Upper lobe of right lung (tissue), 1 donor: ENCODE data around the gene CDKL4. TPM values are rescaled to one million over a fixed set of nuclear protein-coding genes. Genes with fewer than 3 reads are reported as not detected.
"Not testable (repeated sequence)": the region's sequence is repeated elsewhere in the genome, so short reads cannot be mapped to it uniquely, and the experiment has no call there.

Experiments used
- ATAC-seq: fragments of 200-7000 bp; cut with Tn5 transposase; one replicate; pipeline ENCODE4 v1.9.1; 2020; ENCODE audit warnings: mild to moderate bottlenecking, moderate library complexity
- DNase-seq: peaks from one replicate; pipeline ENCODE4 v3.0.0-alpha.2; 2020
- H3K27ac ChIP-seq: fragments of 200-600 bp; one replicate; pipeline ENCODE4 v1.8.0; 2022
- H3K27me3 ChIP-seq: fragments of 200-600 bp; one replicate; pipeline ENCODE4 v1.8.0; 2022; ENCODE audit warnings: mild to moderate bottlenecking
- H3K36me3 ChIP-seq: fragments of 200-600 bp; one replicate; pipeline ENCODE4 v1.8.0; 2022
- H3K4me1 ChIP-seq: fragments of 200-600 bp; one replicate; pipeline ENCODE4 v1.8.0; 2022
- H3K4me3 ChIP-seq: fragments of 200-600 bp; one replicate; pipeline ENCODE4 v1.8.0; 2022; ENCODE audit warnings: mild to moderate bottlenecking
- H3K9me3 ChIP-seq: fragments of 200-600 bp; one replicate; pipeline ENCODE4 v1.8.0; 2022
- intact Hi-C: fragments of 100-400 bp; cut with DNase I; formaldehyde crosslinking; loops from one replicate; pipeline ENCODE4 v1.11.0; 2022
- total RNA-seq: library from RNA; stranded (reverse); fragmentation: NEBNext Ultra II Directional; extraction: Animal tissue kit (Norgen Biotek cat#: 25700); gene quantifications from one replicate; pipeline ENCODE4 v1.2.1, GENCODE V29; 2021
- TF ChIP-seq, protein P1 (sequence below): fragments of 200-600 bp; IDR thresholded peaks from one replicate; pipeline ENCODE4 v1.8.0; 2022; ENCODE audit warnings: antibody characterized with exemption
- donor health status: DM: no; HTN: yes; CAD: no; lungs with severe emphysema.

The CDKL4 gene
- total RNA-seq, 1 donor from 2014 or later, result 2.1 TPM

DNA sequence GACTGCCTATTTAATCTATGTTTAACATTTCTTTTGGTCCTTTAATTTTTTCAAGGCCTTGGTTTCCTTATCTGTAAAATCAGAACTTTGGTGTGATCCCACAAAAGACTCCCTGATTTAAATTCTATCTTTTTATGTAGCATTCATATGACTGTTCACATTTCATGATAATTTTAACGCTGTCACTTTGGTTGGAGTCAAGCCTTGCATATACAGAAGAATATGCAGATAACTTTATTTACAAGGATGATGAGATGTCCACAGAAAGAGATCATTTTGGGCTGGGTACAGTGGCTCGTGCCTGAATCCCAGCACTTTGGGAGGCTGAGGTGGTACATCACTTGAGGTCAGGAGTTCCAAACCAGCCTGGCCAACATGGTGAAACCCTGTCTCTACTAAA lies 84.5 kb downstream of the CDKL4 start:
- Histone ChIP-seq H3K36me3 (no peaks in the 10 kb centered on the region), H3K4me3 (no peak overlapping the region), H3K9me3 (no peaks in the 10 kb centered on the region), H3K27me3 (no peaks in the 10 kb centered on the region), H3K4me1 (no peaks in the 10 kb centered on the region), H3K27ac (no peak overlapping the region)
- intact Hi-C loops, result no loop called here
- ATAC-seq (no peak), DNase-seq (no peak)
- TF ChIP-seq, protein P1, sequence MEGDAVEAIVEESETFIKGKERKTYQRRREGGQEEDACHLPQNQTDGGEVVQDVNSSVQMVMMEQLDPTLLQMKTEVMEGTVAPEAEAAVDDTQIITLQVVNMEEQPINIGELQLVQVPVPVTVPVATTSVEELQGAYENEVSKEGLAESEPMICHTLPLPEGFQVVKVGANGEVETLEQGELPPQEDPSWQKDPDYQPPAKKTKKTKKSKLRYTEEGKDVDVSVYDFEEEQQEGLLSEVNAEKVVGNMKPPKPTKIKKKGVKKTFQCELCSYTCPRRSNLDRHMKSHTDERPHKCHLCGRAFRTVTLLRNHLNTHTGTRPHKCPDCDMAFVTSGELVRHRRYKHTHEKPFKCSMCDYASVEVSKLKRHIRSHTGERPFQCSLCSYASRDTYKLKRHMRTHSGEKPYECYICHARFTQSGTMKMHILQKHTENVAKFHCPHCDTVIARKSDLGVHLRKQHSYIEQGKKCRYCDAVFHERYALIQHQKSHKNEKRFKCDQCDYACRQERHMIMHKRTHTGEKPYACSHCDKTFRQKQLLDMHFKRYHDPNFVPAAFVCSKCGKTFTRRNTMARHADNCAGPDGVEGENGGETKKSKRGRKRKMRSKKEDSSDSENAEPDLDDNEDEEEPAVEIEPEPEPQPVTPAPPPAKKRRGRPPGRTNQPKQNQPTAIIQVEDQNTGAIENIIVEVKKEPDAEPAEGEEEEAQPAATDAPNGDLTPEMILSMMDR, result no peak

DNA sequence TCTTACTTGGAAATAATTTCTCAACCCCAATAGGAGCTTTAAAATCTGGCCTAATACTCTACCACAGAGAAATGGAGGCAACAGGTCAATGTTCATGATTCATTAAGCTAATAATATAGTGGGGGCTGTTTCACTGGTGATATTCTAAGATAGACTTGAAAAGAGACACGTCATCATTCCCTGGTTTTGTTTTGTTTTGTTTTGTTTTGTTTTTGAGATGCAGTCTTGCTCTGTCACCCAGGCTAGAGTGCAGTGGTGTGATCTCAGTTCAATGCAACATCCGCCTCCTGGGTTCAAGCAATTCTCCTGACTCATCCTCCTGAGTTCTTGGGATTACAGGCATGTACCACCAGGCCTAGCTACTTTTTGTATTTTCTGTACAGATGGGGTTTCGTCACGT lies 85.4 kb downstream of the CDKL4 start:
- H3K36me3 ChIP-seq, result no peaks in the 10 kb centered on the region
- DNase-seq, result no peak
- H3K27me3 ChIP-seq, result no peaks in the 10 kb centered on the region
- H3K4me3 ChIP-seq, result no peak overlapping the region
- no peaks in the 10 kb centered on the region for H3K9me3 ChIP-seq
- ATAC-seq, result no peak
- H3K27ac ChIP-seq, result no peak overlapping the region
- H3K4me1 ChIP-seq, result no peaks in the 10 kb centered on the region
- intact Hi-C loops, result no loop called here
- TF ChIP-seq, protein P1, result no peak

DNA sequence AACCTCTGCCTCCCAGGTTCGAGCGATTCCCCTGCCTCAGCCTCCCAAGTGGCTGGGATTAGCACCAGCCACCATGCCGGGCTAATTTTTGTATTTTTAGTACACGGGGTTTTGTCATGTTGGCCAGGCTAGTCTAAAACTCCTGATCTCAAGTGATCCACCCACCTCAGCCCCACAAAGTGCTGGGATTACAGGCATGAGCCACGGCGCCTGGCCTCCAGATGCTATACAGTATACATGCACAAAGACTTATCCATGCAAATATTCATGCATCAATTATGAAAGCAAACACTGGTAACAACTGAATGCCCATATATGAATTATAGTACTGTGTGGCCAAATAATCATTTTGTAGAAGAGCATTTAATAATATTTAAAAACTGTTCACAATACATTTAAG lies 86.9 kb downstream of the CDKL4 start:
- intact Hi-C loops, result no loop called here
- no peaks in the 10 kb centered on the region for H3K27me3 ChIP-seq
- DNase-seq, result no peak

DNA sequence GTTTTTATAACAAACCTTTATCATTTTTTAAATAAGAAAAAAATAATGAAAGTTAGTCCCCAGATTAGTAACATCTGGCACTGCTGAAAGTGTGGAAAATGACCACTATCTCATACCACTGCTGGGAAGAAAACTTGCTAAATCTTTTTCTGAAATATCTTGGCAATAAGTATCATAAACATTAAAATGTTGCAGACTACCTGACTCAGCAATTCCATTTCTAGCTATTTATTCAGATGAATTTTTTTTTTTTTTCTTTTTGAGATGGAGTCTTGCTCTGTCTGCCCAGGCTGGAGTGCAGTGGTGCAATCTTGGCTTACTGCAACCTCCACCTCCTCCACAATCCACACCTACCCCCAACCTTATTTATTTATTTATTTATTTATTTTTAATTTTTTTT lies 87.7 kb downstream of the CDKL4 start:
- Histone ChIP-seq H3K4me3 (no peak overlapping the region), H3K4me1 (no peaks in the 10 kb centered on the region), H3K27ac (no peak overlapping the region), H3K36me3 (no peaks in the 10 kb centered on the region), H3K27me3 (no peaks in the 10 kb centered on the region), H3K9me3 (no peaks in the 10 kb centered on the region)
- no peak for DNase-seq
- no peak for ATAC-seq
- intact Hi-C loops, result no loop called here
- TF ChIP-seq, protein P1, result no peak

More for the DNA sequence above, 86.9 kb downstream of the CDKL4 start:
- H3K36me3 ChIP-seq, result no peaks in the 10 kb centered on the region
- no peak for ATAC-seq
- no peak overlapping the region for H3K27ac ChIP-seq
- TF ChIP-seq, protein P1, result no peak
- H3K9me3 ChIP-seq, result no peaks in the 10 kb centered on the region
- no peaks in the 10 kb centered on the region for H3K4me1 ChIP-seq
- no peak overlapping the region for H3K4me3 ChIP-seq

DNA sequence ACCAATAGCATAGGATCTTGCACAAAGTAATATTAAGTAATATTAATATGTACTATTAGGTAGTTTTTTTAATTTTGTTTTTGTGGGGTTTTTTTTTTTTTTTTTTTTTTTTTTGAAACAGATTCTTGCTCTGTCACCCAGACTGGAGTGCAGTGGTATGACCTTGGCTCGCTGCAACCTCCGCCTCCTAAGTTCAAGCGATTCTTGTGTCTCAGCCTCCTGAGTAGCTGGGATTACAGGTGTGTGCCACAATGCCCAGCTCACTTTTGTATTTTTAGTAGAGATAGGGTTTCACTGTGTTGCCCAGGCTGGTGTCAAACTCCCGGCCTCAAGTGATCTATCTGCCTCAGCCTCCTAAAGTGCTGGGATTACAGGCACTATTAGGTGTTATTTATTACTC lies 88.2 kb downstream of the CDKL4 start:
- DNase-seq, H3K36me3 ChIP-seq, H3K27me3 ChIP-seq, H3K4me1 ChIP-seq, H3K27ac ChIP-seq, H3K4me3 ChIP-seq, H3K9me3 ChIP-seq, intact Hi-C loops, ATAC-seq: not testable (repeated sequence)

DNA sequence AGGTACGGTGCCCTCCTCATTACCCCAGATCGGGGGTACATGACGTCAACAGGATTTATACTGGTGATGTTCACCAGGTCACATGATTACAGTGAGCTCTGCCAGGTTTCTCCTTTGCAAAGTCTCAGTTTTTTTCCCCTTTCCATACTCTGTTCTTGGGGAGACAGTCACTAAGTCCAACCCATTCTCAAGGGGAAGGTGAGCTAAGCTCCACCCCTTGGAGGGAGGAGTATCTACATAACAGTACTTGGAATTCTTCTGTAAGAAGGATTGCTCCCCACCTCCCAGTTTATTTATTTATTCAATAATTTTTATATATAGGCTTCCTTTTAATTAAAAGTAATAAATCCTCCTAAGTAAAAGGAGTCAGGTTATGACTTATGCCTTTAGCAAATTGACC lies 88.8 kb downstream of the CDKL4 start:
- intact Hi-C loops, result no loop called here
- Histone ChIP-seq H3K27ac (no peak overlapping the region), H3K4me1 (no peaks in the 10 kb centered on the region), H3K9me3 (no peaks in the 10 kb centered on the region), H3K36me3 (no peaks in the 10 kb centered on the region), H3K4me3 (no peak overlapping the region), H3K27me3 (no peaks in the 10 kb centered on the region)
- ATAC-seq, result no peak
- TF ChIP-seq, protein P1, result no peak
- DNase-seq, result no peak
